Dermis lymphatic vessel endothelial cell (primary cell): Measurements from ENCODE around the gene DNAH11. TPM values are rescaled to one million over a fixed set of nuclear protein-coding genes. Genes with fewer than 3 reads are reported as not detected.

Experiments used
- total RNA-seq: library from RNA; depleted of rRNA; stranded (reverse); fragments of >200 nt; gene quantifications from 2 replicates; pipeline ENCODE4 v1.2.1, GENCODE V29; 2014

Gene DNAH11
- 0.11 TPM in 1 of 2 replicates, not detected in the other for total RNA-seq

GRCh38 chr7:21542891-21543527, at the start of gene DNAH11:
TSS of gene DNAH11 (plus strand) at chr7:21543039. CDS start at chr7:21543246, 207 bp downstream.

GRCh38 chr7:21945454-21946221, 402.8 kb downstream of the DNAH11 start, which contains the start of gene CDCA7L:
TSS of gene CDCA7L (minus strand) at chr7:21945899. CDS start at chr7:21945804, 95 bp downstream.

Other genes starting within 250 kb of the DNAH11 start
- gene SP4, start 115.0 kb upstream of the DNAH11 start, total RNA-seq, result 8.2 and 8.3 TPM in 2 replicates